Measurements from ENCODE around the gene HS3ST3A1. TPM values are rescaled to one million over a fixed set of nuclear protein-coding genes. Genes with fewer than 3 reads are reported as not detected.

HS3ST3A1 gene
- polyA plus RNA-seq, 4 donors: 2.7 to 5.4 (median 3.5) TPM

DNA sequence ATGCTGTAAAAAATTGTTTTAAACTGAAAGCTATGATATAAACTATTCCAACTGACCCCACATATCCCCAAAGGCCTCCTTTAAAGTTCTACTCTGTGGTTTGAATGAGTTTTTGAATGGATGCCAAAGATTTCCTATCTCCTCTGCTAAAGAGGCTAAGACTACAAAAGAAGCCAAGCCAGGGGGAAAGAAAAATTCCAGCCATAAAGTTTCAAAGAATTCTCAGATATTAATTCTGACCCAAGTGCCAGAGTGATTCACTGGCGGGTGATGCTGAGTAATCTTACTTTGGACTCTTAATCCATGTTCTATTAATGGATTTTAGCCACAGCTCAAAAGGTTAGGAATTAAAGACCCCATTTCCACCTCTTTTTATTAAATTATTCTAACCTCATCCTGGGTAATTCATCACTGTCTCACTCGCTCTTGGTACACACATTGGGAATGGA lies 60.7 kb downstream of the HS3ST3A1 start:
- DNase-seq (ENCODE audit: low read depth in 4 of 4, low spot score in 3 of 4): no peak

DNA sequence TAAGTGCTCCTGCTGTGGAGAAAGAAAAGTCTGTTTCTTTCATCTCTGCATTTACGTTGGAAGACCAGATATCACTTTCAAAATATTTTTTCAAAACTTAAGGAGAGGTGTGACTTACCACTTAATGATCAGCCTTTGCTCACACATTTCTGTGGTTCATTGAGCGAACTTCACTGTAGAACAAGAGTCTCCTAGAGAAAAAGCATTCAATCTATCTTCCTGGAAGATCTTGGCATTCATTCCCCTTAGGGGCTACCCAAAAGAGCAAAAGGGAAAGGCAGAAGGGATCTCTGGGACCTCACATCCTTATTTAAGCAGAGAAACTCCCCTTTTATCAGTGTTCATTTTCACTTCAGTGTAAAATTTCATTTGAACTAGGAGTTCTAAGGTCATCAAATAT lies 61.2 kb downstream of the HS3ST3A1 start:
- no peak for DNase-seq (ENCODE audit: low read depth in 4 of 4, low spot score in 3 of 4)

DNA sequence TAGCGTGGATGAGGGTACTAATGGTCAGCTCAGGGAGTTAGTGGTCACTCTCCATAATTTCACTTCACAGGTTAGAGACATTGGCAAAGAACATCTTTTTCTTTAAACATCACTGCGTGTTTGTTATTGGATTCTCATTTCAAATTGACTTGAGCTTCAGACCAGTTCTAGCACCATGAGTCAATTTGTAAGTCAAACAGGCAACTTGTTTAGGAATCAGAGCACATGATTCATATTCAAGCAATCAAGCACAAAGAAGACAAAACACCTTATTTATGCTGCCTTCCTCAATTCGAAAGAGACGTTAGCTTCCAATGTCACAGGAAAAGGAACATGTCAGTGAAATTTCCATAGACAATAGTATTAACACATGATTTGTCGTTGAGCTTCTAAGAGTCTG lies 62.3 kb downstream of the HS3ST3A1 start:
- no peak for DNase-seq (ENCODE audit: low read depth in 4 of 4, low spot score in 3 of 4)

DNA sequence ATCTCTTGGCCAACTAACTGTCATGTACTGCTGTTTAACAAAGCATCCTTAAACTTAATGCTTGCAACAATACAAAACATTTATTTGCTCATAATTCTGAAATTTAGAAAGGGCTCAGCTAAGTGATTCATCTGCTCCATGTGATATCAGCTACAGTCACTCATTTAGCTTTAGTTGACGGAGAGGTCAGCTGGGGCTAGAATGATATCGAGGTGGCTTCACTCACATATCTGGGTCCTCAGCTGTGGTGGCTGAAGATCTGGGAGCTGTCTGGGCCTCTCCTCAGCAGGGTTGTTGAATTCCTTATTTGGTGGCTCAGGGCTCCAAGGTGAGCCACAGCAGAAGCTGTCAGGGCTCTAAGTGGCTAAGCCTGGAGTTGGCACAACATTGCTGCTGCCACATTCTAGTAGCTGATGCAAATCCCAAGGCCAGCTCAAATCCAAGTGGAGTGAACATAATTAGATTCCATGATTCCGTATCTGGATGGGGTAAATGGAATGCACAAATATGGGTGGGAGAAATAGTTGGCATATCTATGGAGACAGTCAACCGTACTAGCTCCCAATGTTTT lies 62.8 kb downstream of the HS3ST3A1 start:
- no peak for DNase-seq (ENCODE audit: low read depth in 4 of 4, low spot score in 3 of 4)

DNA sequence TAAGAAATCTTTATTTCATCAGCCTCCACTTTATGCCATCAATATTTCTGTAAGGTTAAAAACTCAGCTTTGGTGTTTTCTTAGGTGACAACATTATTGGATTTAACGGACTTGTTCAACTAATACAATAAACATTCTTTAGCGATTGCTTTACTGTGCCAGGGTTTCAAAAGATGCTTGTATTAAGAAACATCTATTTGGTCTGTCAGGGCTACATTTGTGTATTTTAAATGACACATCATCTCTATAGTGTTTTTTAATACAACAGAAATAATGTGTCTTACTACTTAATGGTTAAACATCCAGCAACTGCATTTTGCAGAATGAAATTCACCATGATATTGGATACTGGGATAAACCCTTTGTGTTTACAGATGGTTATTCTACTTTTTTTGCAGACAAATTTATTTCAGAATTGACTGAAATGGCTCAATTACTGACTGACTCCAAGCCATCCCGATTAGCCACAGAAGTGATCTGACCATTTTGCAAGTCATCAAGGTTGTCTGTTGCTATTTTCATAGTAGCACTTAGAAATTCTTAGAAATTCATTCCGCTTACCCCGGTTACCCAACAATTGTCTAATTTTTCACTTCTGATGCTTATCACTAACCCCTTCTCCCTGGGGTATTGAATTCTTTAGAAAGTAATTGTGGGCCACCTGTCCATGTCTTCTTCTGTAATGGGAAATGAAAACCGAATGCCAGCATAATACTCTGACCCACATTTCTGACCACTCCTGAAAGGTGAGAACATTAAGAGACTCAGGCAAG lies 63.7 kb downstream of the HS3ST3A1 start:
- no peak for DNase-seq (ENCODE audit: low read depth in 4 of 4, low spot score in 3 of 4)

DNA sequence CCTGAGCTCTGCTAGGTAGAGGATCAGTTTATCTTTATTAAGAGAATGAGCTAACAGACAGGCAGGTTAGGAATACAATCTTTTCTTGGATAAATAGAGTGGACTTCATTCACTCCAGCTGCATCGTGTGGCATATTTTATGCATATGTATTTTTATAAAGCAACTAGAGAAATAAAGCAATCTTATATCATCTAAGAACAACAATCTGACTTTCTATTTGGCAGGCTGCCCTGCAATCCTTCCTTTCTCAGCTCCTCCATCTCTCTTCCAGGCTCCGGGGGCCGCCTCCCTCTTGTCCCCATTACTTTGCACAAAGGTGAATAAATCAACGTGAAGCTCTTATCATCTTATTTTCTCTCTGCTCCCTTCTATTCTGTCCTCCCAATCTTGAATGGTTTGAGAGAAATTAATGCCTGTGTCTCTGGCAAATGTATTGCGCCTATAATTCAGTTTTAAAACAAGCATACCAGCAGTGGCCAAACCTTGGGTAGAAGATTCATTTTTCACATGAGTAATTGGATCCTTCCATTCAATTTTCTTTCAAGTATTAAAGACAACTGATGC lies 64.5 kb downstream of the HS3ST3A1 start:
- no peak for DNase-seq (ENCODE audit: low read depth in 4 of 4, low spot score in 3 of 4)

DNA sequence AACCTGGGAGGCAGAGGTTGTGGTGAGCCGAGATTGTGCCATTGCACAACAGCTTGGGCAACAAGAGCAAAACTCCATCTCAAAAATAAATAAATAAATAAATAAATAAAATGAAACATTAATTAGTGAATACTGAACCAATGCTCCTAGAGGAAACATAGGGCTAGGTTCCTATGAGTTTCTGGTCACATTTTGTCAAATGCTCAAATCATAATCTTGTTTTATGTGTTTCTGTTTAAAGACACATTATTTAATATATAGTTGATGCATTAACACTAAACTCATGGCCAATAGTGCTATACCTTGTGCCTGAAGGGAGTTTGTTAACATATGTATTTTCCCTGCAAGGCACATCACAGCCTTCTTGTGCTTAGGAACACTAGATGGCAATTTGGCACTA lies 66.8 kb downstream of the HS3ST3A1 start:
- DNase-seq (ENCODE audit: low read depth in 4 of 4, low spot score in 3 of 4): no peak

DNA sequence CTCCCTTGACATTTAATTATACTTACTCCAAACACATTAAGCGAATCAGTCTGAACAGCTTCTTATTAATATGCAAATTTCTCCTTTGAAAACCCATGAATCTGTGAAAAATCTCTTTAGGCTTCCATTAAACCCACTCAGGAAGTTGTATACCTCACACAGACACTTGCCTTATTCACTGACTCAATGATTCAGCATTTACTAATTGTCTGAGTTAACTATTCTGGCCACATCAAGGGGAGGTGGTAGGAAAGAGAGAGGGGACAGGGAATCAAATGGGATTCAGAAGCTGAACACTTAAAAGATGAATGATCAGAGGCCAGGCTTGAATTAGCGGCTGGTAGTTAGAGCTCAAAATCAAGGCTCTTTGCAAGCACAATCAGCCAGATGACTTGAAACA lies 70.0 kb downstream of the HS3ST3A1 start:
- DNase-seq (ENCODE audit: low read depth in 4 of 4, low spot score in 3 of 4): no peak

DNA sequence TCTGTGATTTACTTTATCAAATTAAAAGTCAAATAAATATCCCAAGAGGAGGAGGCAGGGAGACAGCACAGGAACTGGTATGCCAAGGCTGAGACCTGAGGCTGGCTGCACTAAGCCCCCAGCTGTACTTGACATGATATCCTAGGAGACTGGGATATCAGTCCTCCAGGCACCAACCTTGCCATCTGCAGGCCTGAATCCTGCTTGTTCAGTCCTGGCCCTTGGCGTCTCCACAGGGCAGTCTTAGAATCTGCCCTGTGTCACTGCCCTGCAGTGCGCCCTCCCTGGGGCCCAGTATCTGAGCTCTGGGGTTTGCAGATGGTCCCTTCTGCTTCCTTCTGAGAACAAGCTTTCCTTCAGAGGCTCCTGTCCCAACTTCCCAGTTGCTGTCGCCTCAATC lies 75.9 kb downstream of the HS3ST3A1 start:
- DNase-seq (ENCODE audit: low read depth in 4 of 4, low spot score in 3 of 4): no peak

DNA sequence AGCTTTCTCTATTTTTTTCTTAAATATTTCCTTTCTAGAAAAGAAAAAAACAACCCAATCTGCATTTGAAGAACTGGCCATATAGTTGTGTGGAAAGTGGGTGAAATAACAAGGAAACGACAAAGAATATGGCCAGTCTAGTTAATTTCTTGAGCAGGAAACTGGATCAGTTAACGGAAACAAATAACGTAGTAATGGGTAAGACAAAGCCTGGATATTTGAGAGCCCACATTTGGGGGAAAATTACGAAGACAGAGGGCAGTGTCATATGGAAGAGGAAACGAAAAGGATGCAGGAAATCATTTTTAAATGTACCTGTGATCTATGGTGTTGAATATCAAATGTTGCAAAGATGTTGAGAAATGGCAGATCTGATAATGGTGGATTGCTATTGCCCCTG lies 78.6 kb downstream of the HS3ST3A1 start:
- no peak for DNase-seq (ENCODE audit: low read depth in 4 of 4, low spot score in 3 of 4)

DNA sequence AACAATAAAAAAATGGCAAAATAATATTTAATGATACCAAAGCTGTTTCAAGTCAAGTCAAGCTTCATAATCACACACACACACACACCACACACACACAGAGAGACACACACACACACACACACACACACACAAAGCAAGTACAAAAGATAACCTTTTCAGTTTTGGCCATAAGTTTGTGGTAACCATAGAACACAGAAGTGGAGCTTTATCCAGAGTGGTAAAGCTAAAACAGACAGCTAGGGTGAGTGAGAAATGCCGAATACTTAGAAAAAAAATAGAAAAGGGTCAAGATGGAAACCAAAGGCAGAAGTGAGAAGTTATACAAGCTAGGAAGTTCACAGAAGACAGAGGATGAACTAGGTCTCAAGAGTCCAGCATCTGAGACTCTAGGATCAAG lies 79.0 kb downstream of the HS3ST3A1 start:
- no peak for DNase-seq (ENCODE audit: low read depth in 4 of 4, low spot score in 3 of 4)

DNA sequence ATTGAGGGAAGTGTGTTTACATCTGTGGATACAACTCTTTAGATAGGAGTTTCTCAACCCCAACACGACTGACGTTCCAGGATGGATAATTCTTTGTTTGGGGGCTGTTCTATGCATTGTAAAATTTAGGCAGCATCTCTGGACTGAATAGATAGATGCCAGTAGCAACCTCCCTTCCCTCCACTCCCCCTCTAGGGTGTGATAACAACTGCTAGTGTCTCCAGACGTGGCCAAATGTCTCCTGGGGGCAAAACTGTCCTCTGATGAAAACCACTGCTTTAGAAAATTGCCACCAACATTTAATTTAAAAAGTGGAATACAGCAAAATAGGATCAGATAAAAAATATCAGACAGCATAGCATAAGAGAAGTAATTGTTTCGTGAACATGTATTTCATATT lies 79.9 kb downstream of the HS3ST3A1 start:
- no peak for DNase-seq (ENCODE audit: low read depth in 4 of 4, low spot score in 3 of 4)

DNA sequence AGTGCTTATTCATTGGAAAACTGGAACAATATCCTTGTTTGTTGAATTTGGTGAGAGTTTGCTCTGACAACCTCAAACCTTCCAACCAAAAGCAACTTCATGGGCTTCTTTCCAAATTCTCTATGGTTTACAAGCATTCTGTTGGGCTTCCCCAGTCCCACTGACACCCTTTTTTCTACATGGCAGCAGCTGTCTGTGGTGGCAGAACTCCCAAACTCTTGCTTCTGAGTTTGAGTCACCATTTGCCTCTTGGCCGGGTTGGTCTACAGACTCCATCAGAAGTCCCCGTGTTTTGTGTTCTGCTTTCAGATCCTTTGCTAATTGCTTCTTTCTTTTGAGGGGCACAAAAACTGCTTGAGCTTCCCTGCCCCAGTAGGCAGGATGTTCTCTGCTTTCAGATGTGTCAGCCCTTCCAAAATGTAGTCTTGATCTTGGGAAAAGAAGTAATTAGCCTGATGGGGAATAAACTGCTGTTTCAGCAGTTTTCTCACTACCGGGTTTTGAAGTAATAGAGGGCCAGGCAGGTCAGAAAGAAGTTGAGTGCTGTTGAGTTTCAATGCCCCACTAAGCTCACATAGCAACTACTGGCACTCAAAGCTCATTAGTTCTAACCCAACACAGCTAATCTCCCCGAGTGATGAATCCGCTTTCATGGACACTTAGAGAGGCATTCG lies 80.7 kb downstream of the HS3ST3A1 start:
- no peak for DNase-seq (ENCODE audit: low read depth in 4 of 4, low spot score in 3 of 4)

DNA sequence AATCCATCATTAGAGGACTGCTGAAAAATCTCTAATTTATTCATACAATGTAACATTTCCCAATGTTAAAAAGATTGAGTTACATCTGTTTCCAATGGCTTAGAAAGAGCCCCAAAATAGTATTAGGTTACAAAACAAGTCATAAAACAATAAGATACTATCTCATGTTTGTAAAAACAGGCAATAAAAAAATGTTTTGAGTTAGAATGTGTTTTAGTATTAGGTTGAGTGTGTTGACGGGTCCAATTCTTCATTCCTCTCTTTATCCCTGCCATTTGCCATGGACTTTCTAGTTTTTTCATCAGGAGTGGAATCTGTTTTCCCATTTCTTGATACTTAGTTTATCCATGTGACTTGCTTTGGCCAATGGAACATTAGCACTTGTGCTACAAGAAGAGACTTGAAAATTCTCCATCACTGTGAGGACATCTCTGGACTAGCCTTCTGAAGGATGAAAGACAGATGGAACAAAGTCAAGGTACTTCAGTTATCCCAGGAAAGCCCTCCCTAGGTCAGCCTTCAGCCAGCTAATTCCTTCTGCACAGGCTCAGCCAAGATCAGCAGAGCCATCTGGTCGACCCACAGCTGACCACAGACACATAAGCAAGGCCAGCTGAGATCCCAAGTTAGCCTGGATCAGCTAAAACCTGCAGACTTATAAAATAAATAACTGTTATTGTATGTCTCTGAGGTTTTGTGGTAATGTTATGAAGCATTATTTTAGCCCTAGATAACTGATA lies 83.3 kb downstream of the HS3ST3A1 start:
- no peak for DNase-seq (ENCODE audit: low read depth in 4 of 4, low spot score in 3 of 4)

DNA sequence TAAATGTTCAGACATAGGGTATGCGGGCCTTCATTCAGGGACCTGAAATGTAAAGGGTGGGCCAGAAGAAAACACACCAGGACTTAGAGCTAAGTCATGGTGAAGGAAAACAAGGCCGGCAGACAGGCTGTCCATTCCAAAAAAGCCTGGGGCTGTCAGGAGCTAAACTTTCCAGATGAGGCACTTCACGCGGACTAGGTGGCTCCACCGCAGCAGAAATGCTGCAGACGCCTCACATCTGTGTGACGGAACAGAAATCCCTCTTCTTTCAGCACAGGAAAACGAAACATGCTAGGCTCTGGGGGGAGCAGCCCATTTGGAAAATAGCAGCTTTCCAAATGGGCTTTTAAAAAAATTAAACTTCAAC lies 88.7 kb downstream of the HS3ST3A1 start:
- DNase-seq (ENCODE audit: low read depth in 4 of 4, low spot score in 3 of 4): no peak

DNA sequence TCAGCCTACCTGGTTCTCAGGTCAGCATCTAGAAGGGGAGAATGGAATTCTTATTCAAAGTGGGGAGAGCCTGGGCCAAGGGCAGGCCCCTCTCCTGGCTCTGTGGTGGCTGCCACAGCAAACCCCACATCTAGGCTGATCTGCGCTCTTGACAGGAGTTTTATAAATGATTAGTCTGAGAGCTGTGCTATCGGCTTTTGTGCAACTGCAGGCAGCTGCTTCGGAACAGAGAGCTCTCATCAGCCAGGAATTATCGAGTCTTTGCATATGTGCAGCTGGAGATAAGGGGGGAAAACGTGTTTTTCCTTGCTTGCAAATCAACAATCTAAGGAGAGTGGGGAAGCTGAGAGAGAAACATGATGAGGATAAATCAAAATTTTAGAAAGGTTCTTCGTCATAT lies 91.7 kb downstream of the HS3ST3A1 start:
- DNase-seq (ENCODE audit: low read depth in 4 of 4, low spot score in 3 of 4): no peak

DNA sequence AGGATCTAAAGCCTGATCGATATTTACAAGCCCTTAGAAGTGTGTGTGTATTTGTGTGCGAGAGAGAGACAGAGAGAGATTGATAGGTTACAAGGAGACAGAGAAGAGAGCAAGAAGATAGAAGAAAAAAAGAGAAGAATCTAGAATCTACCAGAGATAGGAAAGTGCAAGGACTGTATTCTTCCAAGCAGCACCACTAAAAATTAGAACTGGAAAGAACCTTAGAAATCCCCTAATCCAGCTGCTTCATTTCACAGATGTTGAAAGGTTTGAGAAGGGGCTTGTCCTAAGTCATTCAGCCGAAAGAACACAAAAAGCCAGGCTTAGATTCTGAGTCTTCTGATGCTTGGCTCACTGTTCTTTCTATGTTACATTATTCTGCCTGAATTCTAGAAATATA lies 92.2 kb downstream of the HS3ST3A1 start:
- no peak for DNase-seq (ENCODE audit: low read depth in 4 of 4, low spot score in 3 of 4)

DNA sequence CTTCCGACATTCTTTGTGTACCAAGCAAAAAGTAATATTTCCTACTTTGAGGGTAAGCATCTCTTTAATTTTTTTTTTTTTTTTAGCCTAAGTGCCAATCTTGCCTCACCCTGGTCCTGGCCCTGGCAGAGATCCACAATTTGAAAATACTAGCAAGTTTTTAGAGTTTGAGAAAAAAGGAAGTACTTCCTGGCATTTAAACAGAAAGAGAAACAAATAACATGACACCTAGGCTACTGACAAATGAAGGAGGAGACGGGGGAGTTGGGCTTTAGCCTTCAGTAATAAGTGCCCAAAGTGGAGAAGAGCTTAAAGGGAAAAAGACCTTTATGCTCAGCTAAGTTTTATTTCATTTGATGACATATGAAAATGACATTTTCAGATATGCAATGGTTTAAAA lies 92.8 kb downstream of the HS3ST3A1 start:
- no peak for DNase-seq (ENCODE audit: low read depth in 4 of 4, low spot score in 3 of 4)

DNA sequence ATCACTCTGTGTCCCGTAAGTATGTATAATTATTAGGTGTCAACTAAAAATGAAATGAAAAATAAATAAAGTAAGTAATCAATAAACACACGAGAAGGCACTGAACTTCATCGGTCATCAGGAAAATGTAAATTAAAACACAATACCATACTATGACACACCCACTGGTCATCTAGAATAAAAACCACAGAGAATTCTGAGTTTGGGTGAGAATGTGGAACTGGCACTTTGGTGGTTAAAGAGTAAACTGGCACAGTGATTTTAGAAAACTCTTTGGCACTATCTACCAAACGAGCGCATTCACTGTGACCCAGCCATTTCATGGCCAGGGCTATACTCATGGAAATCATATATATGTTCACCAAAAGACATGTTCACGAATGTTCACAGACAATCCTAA lies 98.2 kb downstream of the HS3ST3A1 start:
- DNase-seq (ENCODE audit: low read depth in 4 of 4, low spot score in 3 of 4): no peak

DNA sequence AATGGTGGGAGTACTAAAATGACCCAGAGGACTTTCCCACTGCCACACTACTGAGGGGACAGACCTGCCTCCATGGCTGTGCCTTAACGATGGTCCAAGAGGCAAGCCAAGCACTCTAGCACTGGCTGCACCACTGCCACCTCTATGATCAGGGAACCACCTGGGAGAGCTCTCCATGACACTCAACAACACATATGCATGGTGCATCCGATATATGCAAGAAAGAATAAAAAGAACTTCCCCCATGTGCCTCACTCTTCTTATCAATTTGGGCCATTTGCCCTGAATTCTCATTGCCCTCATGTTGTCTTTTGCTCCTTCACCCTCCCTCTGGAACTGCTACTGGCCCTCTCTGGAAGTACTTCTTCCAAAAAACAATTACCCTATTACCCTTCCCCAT lies 99.5 kb downstream of the HS3ST3A1 start:
- DNase-seq (ENCODE audit: low read depth in 4 of 4, low spot score in 3 of 4): no peak

DNA sequence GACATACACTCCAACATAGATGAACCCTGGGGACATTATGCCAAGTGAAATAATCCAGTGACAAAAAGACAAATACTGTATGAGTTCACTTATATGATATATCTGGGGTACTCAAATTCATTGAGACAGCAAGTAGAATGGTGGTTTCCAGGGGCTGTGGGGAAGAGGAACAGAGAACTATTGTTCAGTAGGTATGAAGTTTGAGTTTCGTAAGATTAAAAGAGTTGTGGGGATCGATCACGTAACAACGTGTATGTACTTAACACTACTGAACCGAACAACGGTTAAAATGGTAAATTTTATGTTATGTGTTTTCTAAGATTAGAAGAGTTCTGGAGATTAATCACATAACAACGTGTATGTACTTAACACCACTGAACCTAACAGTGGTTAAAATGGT lies 100.8 kb downstream of the HS3ST3A1 start:
- no peak for DNase-seq (ENCODE audit: low read depth in 4 of 4, low spot score in 3 of 4)

Data from right renal pelvis (tissue), 4 donors.